Testis (tissue), 3 donors: Measurements from ENCODE around the gene TAC3. TPM values are rescaled to one million over a fixed set of nuclear protein-coding genes. Genes with fewer than 3 reads are reported as not detected.

Source experiments
- DNase-seq: peaks from one replicate; pipeline ENCODE4 v3.0.0-alpha.2; 2019
- H3K27ac ChIP-seq, 2 donors: fragments of 200-600 bp; sonication (generic); one replicate each; pipeline ENCODE4 v1.5.1; 2019
- H3K27me3 ChIP-seq: fragments of 200-600 bp; sonication (generic); one replicate; pipeline ENCODE4 v1.5.1; 2019
- H3K36me3 ChIP-seq: fragments of 200-600 bp; sonication (generic); one replicate; pipeline ENCODE4 v1.5.1; 2017; ENCODE audit warnings: low read depth; ENCODE audit errors: missing control alignments
- H3K4me1 ChIP-seq: fragments of 200-600 bp; sonication (generic); one replicate; pipeline ENCODE4 v1.5.1; 2019
- H3K4me3 ChIP-seq, 2 donors: fragments of 200-600 bp; sonication (generic); one replicate each; pipeline ENCODE4 v1.5.1; 2017 to 2019
- H3K9me3 ChIP-seq: fragments of 200-600 bp; sonication (generic); one replicate; pipeline ENCODE4 v1.5.1; 2017
- POLR2A ChIP-seq: fragments of 450-650 bp; IDR thresholded peaks from one replicate; pipeline ENCODE4 v1.6.1; 2017; ENCODE audit warnings: antibody characterized with exemption, mild to moderate bottlenecking, moderate library complexity
- WGBS, 2 donors: methylation state at CpG; one replicate each; pipeline ENCODE4 v1.1.5; 2018; 5-methylcytosine and 5-hydroxymethylcytosine counted together
- intact Hi-C: fragments of 100-400 bp; cut with DNase I; formaldehyde crosslinking; loops from one replicate; pipeline ENCODE4 v1.15.1; 2023; ENCODE audit warnings: low total_unique reads
- polyA plus RNA-seq: library from polyadenylated mRNA; stranded (reverse); fragments of 350-450 nt; fragmentation: Illumina TruSeq; extraction: RNeasy Lipid Tissue Mini Kit (QIAGEN cat#74804); gene quantifications from one replicate; pipeline ENCODE4 v1.2.3, GENCODE V29; 2014; ENCODE audit warnings: low read depth, low replicate concordance; ENCODE audit not compliant: insufficient read depth
- total RNA-seq, 2 donors: library from RNA; depleted of rRNA; stranded (reverse); fragments of >200 nt; gene quantifications; one replicate each; pipeline ENCODE4 v1.2.3, GENCODE V29; 2016
- TF ChIP-seq, protein P1 (sequence below), 3 experiments: fragments of 450-650 bp in 2 of 3; fragments of 200-600 bp in 1 of 3; sonication (generic) in 1 of 3; IDR thresholded peaks; one replicate each; pipeline ENCODE4 v1.5.1; 2016 to 2019; ENCODE audit warnings: antibody characterized with exemption in 3 of 3, mild to moderate bottlenecking in 2 of 3, moderate library complexity in 1 of 3

The TAC3 gene
- total and polyA plus RNA-seq, 3 donors from 2014 or later = 2.5 to 3.9 (median 2.9) TPM

DNA sequence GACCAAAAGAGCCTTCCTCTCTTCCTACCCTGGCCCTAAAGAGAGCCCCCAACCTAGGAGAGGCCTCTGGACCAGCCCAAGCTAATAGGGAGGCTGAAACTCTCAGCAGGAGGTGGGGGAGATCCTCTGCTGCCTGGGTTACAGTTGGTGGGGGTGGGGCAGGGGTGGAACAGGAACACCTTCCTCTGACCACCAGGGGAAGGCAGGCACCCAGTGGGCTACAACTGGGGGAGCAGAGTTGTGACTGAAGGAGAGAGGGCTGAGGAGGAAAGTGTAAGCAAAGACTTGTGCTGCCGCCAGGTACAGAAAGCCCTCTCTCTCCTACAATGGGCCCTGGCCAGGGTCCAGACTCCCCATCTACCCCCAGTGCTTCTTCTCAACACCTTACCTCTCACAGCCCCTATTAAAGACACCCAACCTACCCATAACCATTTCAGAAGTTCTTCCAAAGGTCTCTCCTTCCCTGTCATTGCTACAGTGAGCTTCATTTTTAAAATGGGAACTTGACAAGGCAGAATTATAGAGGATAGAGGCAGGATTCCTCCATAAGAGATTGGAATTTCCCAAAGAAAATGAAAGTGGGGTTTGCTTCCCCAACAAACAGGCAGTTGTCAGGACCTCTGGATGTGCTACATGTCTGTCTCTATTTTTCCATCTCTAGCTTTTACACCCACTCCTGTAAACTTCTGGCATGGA is 32.2 kb upstream of the TAC3 start:
- Histone ChIP-seq H3K27me3 (no peaks in the 10 kb centered on the region), H3K36me3 (no peaks in the 10 kb centered on the region), H3K9me3 (no peaks in the 10 kb centered on the region), H3K27ac (no peak overlapping the region), H3K4me1 (no peaks in the 10 kb centered on the region), H3K4me3 (no peak overlapping the region)
- intact Hi-C loops = no loop called here
- WGBS, 2 donors = 88 to 94% methylated on average over 1 of the region's 1 CpG
- DNase-seq = no peak
- TF ChIP-seq POLR2A = no peak
- TF ChIP-seq, protein P1, sequence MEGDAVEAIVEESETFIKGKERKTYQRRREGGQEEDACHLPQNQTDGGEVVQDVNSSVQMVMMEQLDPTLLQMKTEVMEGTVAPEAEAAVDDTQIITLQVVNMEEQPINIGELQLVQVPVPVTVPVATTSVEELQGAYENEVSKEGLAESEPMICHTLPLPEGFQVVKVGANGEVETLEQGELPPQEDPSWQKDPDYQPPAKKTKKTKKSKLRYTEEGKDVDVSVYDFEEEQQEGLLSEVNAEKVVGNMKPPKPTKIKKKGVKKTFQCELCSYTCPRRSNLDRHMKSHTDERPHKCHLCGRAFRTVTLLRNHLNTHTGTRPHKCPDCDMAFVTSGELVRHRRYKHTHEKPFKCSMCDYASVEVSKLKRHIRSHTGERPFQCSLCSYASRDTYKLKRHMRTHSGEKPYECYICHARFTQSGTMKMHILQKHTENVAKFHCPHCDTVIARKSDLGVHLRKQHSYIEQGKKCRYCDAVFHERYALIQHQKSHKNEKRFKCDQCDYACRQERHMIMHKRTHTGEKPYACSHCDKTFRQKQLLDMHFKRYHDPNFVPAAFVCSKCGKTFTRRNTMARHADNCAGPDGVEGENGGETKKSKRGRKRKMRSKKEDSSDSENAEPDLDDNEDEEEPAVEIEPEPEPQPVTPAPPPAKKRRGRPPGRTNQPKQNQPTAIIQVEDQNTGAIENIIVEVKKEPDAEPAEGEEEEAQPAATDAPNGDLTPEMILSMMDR (IDR thresholded peaks at IDR 0.05) = no peak

DNA sequence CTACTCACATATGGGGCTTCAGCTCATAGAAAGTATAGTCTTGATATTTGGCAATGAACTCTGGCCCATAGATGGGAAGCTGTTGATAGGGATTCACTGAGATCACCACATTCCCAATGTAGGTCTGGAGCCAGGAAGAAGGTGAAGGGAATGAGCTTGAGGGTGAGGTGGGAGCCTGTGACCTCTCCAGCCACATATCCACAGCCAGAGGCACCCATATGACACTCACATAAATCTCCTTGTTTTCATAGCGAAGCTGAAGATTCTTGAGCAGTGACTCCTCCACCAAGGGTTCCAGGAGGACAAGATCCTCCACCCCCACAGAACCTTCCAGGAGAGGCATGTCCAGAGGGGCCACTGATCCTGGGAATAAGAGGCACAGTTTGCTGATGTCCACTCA is 31.7 kb upstream of the TAC3 start:
- Histone ChIP-seq H3K27me3 (no peaks in the 10 kb centered on the region), H3K36me3 (no peaks in the 10 kb centered on the region), H3K4me1 (no peaks in the 10 kb centered on the region), H3K4me3 (no peak overlapping the region), H3K27ac (no peak overlapping the region), H3K9me3 (no peaks in the 10 kb centered on the region)
- no peak for TF ChIP-seq POLR2A
- TF ChIP-seq, protein P1 (IDR thresholded peaks at IDR 0.05) = no peak
- intact Hi-C loops = no loop called here
- DNase-seq = no peak
- 73 to 100% methylated on average over 1 of the region's 1 CpG for WGBS, 2 donors

DNA sequence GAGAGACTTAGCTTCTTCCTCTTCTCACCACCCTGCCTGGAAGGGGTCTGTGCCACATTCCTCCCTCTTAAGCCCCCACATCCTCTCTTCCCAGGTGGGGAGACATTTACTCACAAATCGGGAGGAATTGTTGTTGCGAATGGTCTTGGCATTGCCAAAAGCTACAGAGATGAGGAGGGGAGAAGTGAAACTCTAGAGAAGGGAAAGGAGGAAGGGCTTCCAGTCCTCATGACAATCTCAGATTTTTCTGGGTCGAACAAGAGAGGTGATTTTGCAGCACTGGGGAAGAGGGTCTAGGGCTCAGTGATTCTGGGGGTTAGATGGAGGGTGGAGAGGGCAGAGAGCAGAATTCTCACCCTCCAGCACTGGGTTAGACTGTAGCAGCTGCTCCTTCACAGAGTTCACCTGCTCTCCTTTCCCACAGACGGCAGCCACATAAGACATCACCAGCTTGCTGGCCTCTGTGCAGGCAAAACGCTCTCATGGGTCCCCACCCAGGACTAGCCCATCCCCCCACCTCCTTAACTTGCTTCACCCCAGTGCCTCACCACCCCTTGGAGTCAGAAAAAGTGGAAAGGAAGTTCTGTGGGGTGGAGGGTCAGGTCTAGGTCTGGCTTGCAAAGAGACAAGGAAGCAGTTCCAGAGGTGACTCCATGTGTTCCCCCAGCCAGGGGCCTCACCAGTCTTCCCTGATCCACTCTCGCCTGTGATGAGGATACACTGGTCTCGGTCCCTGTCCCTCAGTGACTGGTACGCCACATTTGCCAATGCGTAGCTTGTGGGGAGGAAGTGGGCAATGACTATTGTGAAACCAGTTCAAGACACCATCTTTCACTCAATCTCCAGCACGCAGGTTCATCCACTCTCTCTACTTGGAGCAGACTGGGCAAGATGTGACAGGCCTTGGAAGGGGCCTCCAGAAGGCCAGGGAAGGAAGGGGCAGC is 30.9 kb upstream of the TAC3 start:
- WGBS, 2 donors = 75 to 82% methylated on average over 10 of the region's 10 CpGs

DNA sequence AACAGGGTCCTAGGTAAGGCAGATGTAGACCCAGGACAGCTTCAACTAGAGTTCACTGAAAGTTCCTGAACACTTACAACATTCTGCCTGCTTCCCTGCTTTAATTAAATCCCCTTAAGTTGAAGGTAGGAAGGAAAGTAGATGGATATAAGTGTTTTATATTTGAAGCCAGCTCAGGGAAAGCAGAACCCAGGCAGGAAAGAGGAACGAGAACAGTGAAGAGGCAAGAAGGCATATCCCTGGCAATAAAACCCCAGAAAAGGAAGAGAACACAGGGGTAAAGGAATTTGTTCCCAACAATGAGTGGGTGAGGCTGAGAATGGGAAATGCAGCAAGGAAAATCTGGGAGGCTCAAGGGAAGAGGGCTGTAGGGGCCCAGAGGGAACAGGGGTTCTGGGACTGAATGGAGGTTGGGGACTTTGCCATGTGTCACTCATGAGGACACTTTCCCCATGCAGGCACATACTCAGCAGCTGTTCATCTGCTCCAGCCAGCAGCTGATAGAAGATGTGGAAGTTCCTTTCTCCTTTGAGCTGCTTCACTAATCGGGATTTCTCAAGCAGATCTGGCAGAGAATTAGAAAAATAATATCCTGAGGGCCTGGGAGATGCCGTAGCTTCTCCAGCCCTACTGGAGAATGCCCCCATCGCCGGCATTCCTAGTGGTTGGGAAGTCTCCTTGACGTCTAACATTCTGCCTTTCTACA is 29.9 kb upstream of the TAC3 start:
- DNase-seq = no peak
- WGBS, 2 donors = 75 to 80% methylated on average over 6 of the region's 6 CpGs
- no peaks in the 10 kb centered on the region for H3K27me3 ChIP-seq
- TF ChIP-seq, protein P1 (IDR thresholded peaks at IDR 0.05) = no peak
- TF ChIP-seq POLR2A = no peak
- intact Hi-C loops = no loop called here
- no peak overlapping the region for H3K4me3 ChIP-seq
- H3K9me3 ChIP-seq = no peaks in the 10 kb centered on the region
- no peaks in the 10 kb centered on the region for H3K4me1 ChIP-seq
- no peaks in the 10 kb centered on the region for H3K36me3 ChIP-seq
- H3K27ac ChIP-seq = no peak overlapping the region

More for the DNA sequence above, 30.9 kb upstream of the TAC3 start:
- Histone ChIP-seq H3K4me3 (no peak overlapping the region), H3K36me3 (no peaks in the 10 kb centered on the region), H3K4me1 (no peaks in the 10 kb centered on the region), H3K27ac (no peak overlapping the region), H3K27me3 (no peaks in the 10 kb centered on the region), H3K9me3 (no peaks in the 10 kb centered on the region)
- no peak for DNase-seq
- no peak for TF ChIP-seq POLR2A
- TF ChIP-seq, protein P1 (IDR thresholded peaks at IDR 0.05) = no peak
- intact Hi-C loops = no loop called here
